PC-9 (cell line): ENCODE data around the gene TPCN2. TPM values are rescaled to one million over a fixed set of nuclear protein-coding genes. Genes with fewer than 3 reads are reported as not detected.

Experiments
- BruUV-seq: library from RNA; stranded (reverse); fragments of 400-500 nt; replicated peaks from 2 replicates; lab custom pipeline; 2021; lab: Mats Ljungman, UMichigan
- CTCF ChIA-PET: fragments of 300-600 bp; sonication (Branson Sonifier 250); formaldehyde crosslinking; loops from one replicate; lab custom pipeline; 2022; ENCODE audit warnings: antibody characterized with exemption; lab: Charles Lee
- POLR2A ChIA-PET: fragments of 300-600 bp; sonication (Branson Sonifier 250); formaldehyde crosslinking; loops from one replicate; lab custom pipeline; 2022; ENCODE audit warnings: antibody characterized with exemption; ENCODE audit not compliant: unreplicated experiment; lab: Charles Lee
- DNase-seq, 2 experiments: peaks; one replicate each; pipeline versions ENCODE4 v3.0.0 to v3.0.0-alpha.2; 2015 to 2022; ENCODE audit warnings: mixed read lengths in 1 of 2
- H2AFZ ChIP-seq: fragments of 200-600 bp; sonication (generic); 2 replicates; pipeline ENCODE4 v1.8.1; 2017; ENCODE audit warnings: antibody characterized with exemption
- H3F3A ChIP-seq: fragments of 200-600 bp; sonication (generic); 2 replicates; pipeline ENCODE4 v1.8.1; 2017; ENCODE audit warnings: antibody characterized with exemption, mild to moderate bottlenecking, low read depth; ENCODE audit not compliant: insufficient read depth
- H3K27ac ChIP-seq: fragments of 200-600 bp; sonication (generic); 2 replicates; pipeline ENCODE4 v1.6.1; 2016; ENCODE audit warnings: mixed run types
- H3K27me3 ChIP-seq: fragments of 200-600 bp; sonication (generic); 2 replicates; pipeline ENCODE4 v1.6.1; 2016; ENCODE audit warnings: low read depth, mixed run types; ENCODE audit not compliant: insufficient read depth
- H3K36me3 ChIP-seq: fragments of 200-600 bp; sonication (generic); 2 replicates; pipeline ENCODE4 v1.6.1; 2016; ENCODE audit warnings: low read depth, mixed run types
- H3K4me1 ChIP-seq: fragments of 200-600 bp; sonication (generic); replicated peaks from 2 replicates; pipeline ENCODE4 v1.6.1; 2016; ENCODE audit warnings: mixed run types; ENCODE audit not compliant: insufficient read depth
- H3K4me2 ChIP-seq: fragments of 200-600 bp; sonication (generic); 2 replicates; pipeline ENCODE4 v1.6.1; 2017; ENCODE audit warnings: mixed run types
- H3K4me3 ChIP-seq: fragments of 200-600 bp; sonication (generic); 2 replicates; pipeline ENCODE4 v1.6.1; 2016; ENCODE audit warnings: mixed run types
- H3K79me2 ChIP-seq: fragments of 200-600 bp; sonication (generic); 2 replicates; pipeline ENCODE4 v1.6.1; 2017; ENCODE audit warnings: low read depth, mixed run types
- H3K9me2 ChIP-seq: fragments of 200-600 bp; sonication (generic); 2 replicates; pipeline ENCODE4 v1.8.1; 2017; ENCODE audit warnings: mild to moderate bottlenecking; ENCODE audit not compliant: insufficient read depth
- H3K9me3 ChIP-seq: fragments of 200-600 bp; sonication (generic); 2 replicates; pipeline ENCODE4 v1.8.1; 2016; ENCODE audit warnings: low read depth; ENCODE audit not compliant: insufficient read depth
- H4K20me1 ChIP-seq: fragments of 200-600 bp; sonication (generic); 2 replicates; pipeline ENCODE4 v1.8.1; 2017; ENCODE audit not compliant: insufficient read depth
- EZH2 ChIP-seq: fragments of 200-600 bp; sonication (generic); IDR thresholded peaks from 2 replicates; pipeline ENCODE4 v1.8.0; 2017; ENCODE audit warnings: antibody characterized with exemption, low read depth
- intact Hi-C: fragments of 100-400 bp; cut with micrococcal nuclease; formaldehyde crosslinking; loops from one replicate; pipeline ENCODE4 v1.10.0; 2022; ENCODE audit not compliant: unreplicated experiment
- total RNA-seq: library from RNA; stranded (reverse); gene quantifications from 2 replicates; pipeline ENCODE4 v1.2.3, GENCODE V29; 2021
- TF ChIP-seq, protein P1 (sequence below): fragments of 200-600 bp; sonication (generic); conservative IDR thresholded peaks from 2 replicates; pipeline ENCODE4 v1.6.1; 2017; ENCODE audit warnings: mixed run types, antibody characterized with exemption, mild to moderate bottlenecking, moderate library complexity

Gene TPCN2
- total RNA-seq, 1 experiment from 2014 or later = 24.8 TPM

DNA sequence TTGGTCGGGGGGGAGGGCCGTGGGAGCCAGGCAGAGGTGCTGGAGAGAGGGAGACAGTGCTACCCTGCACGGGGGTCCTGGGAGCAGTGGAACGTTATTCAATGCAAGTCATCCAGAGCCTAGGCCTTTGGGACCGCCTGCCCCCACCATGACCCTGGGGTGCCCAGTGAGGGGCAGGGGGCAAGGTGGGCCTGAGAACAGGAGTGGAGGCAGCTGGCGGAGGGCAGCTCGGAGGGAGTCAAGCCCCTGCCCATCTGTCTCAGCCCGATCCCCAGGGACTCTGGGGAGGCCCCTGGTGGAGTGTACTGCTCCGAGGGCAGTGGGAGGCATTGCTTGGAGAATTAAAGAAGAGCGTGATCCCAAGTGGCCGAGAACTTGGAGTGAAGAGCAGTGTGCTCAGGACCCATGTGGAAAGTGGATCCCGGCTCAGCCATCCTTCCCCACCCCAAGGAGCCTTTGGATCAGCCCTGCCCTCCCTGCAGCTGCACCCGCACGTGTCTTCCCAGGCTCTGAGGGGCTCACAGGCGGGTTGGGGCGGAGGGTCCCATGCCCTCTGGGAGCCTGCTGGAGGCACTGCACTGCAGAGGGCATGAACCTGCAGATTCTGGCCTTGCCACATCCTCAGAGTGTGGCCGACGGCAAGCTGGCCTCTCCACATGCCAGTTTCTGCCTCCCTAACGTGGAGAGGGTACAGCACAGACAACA, 73.0 kb downstream of the TPCN2 start:
- peak overlapping the region; percentile 79 for H3K4me2 ChIP-seq
- intact Hi-C loops = loop anchor here (1.0 to 5.0 kb wide), 9 partner anchors 15 to 376 kb away; partner anchors contain the start of gene MYEOV
- H3K4me1 ChIP-seq = peaks cover 46% of the 10 kb centered on the region
- TF ChIP-seq, protein P1, sequence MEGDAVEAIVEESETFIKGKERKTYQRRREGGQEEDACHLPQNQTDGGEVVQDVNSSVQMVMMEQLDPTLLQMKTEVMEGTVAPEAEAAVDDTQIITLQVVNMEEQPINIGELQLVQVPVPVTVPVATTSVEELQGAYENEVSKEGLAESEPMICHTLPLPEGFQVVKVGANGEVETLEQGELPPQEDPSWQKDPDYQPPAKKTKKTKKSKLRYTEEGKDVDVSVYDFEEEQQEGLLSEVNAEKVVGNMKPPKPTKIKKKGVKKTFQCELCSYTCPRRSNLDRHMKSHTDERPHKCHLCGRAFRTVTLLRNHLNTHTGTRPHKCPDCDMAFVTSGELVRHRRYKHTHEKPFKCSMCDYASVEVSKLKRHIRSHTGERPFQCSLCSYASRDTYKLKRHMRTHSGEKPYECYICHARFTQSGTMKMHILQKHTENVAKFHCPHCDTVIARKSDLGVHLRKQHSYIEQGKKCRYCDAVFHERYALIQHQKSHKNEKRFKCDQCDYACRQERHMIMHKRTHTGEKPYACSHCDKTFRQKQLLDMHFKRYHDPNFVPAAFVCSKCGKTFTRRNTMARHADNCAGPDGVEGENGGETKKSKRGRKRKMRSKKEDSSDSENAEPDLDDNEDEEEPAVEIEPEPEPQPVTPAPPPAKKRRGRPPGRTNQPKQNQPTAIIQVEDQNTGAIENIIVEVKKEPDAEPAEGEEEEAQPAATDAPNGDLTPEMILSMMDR = no peak
- no peak for TF ChIP-seq EZH2
- ChIA-PET CTCF (no interaction called here), POLR2A (interaction anchor here (0.6 to 2.0 kb wide), 2 partner anchors 10 to 175 kb away, joined by 3 to 21 read pairs; no protein-coding TSS in a partner anchor)
- H3K36me3 ChIP-seq = no peaks in the 10 kb centered on the region
- peaks cover 51% of the 10 kb centered on the region for H3F3A ChIP-seq
- no peaks in the 10 kb centered on the region for H3K9me2 ChIP-seq
- H3K9me3 ChIP-seq = peaks cover 5% of the 10 kb centered on the region; the same call in 1 of the 2 replicates
- no peaks in the 10 kb centered on the region for H3K79me2 ChIP-seq
- H2AFZ ChIP-seq = no peak overlapping the region; the same call in 1 of the 2 replicates
- no peak for DNase-seq
- H3K4me3 ChIP-seq = peak overlapping the region; percentile 43; the same call in 1 of the 2 replicates
- no peaks in the 10 kb centered on the region for H3K27me3 ChIP-seq
- H4K20me1 ChIP-seq = no peaks in the 10 kb centered on the region
- BruUV-seq = no TSS peak
- H3K27ac ChIP-seq = peak overlapping the region; percentile 96

DNA sequence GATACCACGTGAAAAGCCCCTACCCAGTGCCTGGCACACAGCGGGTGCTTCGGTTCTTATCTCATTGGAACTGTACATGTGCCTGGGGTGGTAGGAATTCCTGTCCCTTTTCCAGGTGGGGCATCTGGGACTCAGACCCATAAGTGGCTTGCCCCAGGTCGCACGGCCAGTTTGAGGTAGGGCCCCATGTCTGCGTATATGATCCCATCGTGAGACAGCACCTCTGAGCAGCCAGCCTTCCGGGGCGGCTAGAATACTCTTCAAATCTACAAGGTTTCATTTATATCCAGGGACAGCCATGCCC, 73.5 kb downstream of the TPCN2 start:
- no peaks in the 10 kb centered on the region for H3K36me3 ChIP-seq
- H3K4me2 ChIP-seq = peak overlapping the region; percentile 79

More for the DNA sequence above, 73.5 kb downstream of the TPCN2 start:
- TSS peak; percentile 98 for BruUV-seq
- no peak for TF ChIP-seq EZH2
- TF ChIP-seq, protein P1 = no peak
- ChIA-PET POLR2A (interaction anchor here (0.9 to 2.0 kb wide), 3 partner anchors 152 to 178 kb away, joined by 3 to 21 read pairs (median 7); no protein-coding TSS in a partner anchor), CTCF (interaction anchor here (1.0 to 1.4 kb wide), 2 partner anchors 21 to 158 kb away, joined by 4 to 24 read pairs; no protein-coding TSS in a partner anchor)
- peak in 1 of 2 experiments; percentile 61 for DNase-seq
- Histone ChIP-seq H3K27ac (peak overlapping the region; percentile 96), H2AFZ (peak overlapping the region; percentile 19), H3K4me1 (peaks cover 42% of the 10 kb centered on the region), H3K79me2 (no peaks in the 10 kb centered on the region), H3F3A (peaks cover 46% of the 10 kb centered on the region), H3K4me3 (peak overlapping the region; percentile 43; the same call in 1 of the 2 replicates), H3K9me3 (peaks cover 5% of the 10 kb centered on the region; the same call in 1 of the 2 replicates), H3K9me2 (no peaks in the 10 kb centered on the region), H3K27me3 (no peaks in the 10 kb centered on the region), H4K20me1 (no peaks in the 10 kb centered on the region)
- intact Hi-C loops = loop anchor here (1.0 to 5.0 kb wide), 9 partner anchors 16 to 375 kb away; partner anchors contain the start of gene MYEOV
